Raji (cell line): ENCODE measurements around the gene MMEL1.

Experiments used
- POLR2A ChIP-seq: IDR thresholded peaks from 2 replicates; pipeline ENCODE4 v1.6.1; 2011; ENCODE audit warnings: low read depth, low read length, control low read depth; ENCODE audit not compliant: insufficient read depth

Gene MMEL1

GRCh38 chr1:2595812-2596529 is 36.8 kb downstream of the MMEL1 start:
- TF ChIP-seq POLR2A = no peak

- no peak for TF ChIP-seq POLR2A
Observed at GRCh38 chr1:2595261-2595811, 37.5 kb downstream of the MMEL1 start.

DNA sequence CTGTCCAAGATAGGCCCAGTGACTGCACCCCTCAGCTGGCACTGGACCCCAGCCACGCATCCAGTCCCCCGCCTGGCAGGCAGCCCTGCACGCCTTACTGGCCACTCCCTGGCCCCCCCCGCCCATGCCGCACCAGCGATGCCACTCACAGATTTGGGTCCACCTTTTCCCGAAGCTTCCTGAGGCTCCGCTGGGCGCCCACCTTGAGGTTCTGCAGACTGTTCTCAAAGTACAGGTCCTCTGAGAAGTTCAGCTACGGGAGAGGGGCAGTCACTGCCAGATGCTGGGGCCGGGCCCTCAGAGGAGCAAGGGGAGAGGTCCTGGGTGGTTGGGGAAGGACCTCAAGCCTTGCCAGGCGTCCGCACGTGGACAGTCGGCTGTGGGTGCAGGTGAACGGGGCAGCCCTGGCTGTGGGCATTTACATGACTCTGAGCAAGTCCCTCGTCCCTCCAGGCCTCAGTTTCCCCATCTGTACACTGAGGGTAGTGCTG is 38.1 kb downstream of the MMEL1 start:
- TF ChIP-seq POLR2A = no peak

DNA sequence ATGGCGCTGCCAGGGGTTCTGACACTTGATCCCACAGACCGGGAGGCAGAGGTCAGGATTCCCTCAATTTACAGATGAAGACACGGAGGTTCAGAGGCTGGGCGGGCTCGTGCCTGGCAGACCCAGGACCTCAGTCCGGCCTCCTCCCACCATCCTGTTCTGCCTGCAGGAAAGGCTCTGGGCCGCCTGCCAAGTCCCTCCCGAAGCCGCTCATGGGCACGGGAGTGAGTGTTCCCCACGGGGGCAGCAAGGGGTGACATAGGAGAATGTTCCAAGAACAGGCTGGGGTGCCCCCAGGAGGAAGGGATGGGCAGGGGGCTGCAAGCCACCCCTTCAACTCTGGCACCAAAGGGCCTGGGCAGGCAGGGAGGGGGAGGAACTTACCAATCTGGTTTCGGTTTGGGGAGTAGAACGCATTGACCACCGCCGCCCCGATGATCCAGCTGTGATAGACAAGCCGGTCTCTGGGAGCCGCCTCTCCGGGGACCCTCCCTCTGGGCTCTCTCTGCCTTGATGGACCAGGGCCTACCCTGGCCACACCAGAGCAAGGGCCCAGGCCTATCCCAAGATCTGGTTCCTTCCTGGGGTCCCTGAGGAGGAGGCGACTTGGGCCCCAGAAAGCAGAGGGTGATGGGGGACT is 38.7 kb downstream of the MMEL1 start:
- no peak for TF ChIP-seq POLR2A

- no peak for TF ChIP-seq POLR2A
Observed at GRCh38 chr1:2593251-2593878, 39.5 kb downstream of the MMEL1 start.

DNA sequence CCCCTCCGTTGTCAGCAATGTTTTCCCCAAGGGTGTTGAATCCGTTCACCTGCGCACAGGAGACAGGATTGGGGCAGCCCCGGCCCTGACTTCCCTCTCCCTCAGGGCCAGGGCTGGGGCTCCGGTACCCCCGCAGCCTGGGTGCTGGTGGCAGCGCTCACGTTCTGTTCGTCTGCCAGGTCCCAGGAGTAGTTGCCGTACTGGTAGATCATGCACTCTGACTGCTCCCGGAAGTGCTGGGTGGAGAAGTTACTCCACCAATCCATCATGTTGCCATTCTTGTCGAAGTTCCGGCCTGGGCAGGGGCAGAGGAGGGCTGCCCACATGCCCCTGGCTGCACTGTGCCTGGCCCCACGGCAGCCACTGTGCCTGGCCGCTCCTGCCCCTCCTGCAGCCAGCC is 40.1 kb downstream of the MMEL1 start:
- TF ChIP-seq POLR2A = no peak

DNA sequence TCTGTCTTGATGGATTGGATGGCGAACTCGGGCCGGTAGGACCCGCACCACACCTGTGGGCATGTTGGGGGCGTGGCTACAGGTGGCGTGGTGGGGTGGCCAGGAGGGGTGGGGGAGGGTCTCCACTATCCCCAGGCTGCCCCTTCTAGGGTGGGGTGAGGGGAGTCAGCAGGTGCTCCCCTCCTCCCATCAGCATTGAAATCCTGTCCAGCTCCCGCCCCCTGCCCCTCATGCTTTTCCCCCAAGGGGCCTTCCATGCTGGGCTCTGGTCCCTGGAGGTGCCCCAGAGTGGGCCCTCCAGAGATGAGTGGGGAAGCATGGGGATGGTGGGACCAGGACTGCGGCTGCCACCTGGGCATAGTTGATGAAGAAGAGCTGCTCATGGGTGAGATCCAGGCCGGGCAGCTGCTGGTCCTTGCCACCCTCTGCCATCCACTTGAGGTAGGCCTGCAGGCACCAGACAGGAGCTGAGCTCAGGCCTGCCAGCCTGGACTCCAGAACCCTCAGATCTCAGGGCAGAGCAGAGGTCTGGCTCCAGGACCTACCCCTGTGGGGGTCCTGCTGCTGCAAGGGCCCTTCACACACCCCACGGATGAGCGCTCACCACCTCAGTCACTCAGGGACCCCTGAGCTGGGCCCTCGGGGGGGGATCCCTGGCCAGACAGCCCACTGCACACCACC is 41.1 kb downstream of the MMEL1 start:
- no peak for TF ChIP-seq POLR2A

DNA sequence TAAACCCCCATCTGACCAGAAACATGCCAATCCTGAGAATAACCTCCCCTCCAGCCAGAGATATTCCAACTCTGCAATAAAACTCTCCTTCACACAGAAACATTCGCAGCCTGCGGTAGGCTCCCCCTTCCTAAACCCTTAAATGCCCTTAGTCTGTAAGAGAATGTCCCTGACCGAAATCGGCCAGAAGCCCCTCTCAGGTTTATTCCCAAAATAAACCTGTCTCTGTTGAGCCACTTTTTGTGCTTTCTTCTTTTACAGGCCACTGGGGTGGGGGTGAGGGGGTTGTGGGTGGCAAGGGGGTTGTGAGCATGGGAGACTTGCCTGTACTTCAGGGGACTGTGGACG is 41.6 kb downstream of the MMEL1 start:
- TF ChIP-seq POLR2A = no peak

DNA sequence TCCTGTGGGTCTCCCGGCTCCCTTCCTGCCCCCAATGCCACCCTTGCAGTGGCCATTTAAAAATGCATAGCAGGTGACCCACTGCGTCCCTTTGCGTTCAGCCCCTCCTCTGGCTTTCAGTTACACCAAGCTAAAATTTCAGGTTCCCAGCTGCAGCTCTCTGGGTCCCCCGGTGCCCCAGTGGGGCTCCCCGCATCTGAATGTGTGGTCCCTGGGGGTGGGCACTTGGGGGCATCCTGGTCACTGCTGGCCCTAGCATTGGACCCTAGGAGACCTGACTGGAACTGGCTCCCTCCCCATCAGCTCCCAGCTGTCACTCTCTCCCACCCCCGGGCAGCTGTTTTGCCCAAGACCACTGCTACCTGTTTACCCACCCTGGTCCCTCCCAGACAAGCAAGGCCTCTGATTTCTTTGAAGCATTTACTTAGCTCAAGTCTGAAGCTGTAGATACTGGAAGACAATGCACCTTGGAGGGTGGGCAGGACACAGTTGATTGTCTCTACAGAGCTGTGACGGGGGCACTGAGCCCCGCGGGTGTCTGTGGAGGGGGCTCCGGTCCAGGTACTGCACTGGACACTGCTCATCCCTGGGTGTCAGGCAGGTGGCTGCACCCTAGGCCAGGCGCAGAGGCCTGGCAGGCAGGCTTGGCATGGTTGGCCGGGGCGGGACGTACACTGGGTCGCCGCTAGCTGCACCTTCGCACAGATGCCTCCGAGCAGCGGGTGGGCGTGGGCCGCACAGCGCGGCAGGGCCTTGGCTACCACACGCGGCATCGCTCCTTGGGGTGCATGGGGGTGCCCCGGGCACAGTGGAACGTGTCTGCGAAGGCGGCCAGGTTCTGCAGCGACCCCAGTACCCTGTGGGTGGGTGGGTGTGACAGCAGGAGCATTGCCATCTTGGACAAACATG is 42.3 kb downstream of the MMEL1 start:
- no peak for TF ChIP-seq POLR2A

DNA sequence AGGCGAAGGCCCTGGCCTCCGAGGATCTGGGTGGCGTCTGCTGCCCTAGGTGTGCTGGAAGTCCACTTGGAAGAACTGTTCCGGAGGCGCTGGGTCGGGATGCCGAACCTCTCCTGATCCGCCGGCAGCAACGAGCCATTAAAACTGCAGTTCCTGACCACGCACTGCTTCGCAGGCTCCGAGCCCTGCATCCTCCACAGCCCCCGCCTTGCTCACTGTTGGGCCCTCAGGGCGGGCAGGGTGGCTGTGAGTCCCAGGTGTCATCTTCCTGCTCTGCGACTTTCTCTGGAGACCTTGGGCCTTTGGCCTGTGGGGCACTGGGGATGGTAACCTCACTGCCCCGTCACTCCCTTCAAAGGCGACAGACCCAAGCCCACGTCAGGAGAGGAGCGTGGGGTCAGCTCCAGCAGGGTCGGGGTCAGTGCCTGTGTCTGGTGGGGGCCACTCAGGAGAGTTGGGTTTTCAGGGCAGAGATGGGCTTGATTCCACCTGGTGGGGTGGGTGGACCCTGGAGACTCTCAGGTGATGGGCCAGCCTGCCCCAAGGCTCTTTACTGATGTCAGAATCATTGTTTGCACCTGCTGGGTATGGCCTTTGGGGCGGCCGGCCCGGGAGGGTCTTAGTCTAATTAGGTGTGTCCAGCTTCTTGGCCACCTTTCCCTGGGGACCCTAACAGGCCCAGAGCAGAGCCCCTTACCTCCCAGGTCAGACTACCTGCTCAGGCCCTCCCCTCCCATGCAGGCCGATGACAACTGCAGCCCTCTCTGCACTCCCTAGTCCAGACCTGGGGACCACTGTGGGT is 43.2 kb downstream of the MMEL1 start:
- no peak for TF ChIP-seq POLR2A

DNA sequence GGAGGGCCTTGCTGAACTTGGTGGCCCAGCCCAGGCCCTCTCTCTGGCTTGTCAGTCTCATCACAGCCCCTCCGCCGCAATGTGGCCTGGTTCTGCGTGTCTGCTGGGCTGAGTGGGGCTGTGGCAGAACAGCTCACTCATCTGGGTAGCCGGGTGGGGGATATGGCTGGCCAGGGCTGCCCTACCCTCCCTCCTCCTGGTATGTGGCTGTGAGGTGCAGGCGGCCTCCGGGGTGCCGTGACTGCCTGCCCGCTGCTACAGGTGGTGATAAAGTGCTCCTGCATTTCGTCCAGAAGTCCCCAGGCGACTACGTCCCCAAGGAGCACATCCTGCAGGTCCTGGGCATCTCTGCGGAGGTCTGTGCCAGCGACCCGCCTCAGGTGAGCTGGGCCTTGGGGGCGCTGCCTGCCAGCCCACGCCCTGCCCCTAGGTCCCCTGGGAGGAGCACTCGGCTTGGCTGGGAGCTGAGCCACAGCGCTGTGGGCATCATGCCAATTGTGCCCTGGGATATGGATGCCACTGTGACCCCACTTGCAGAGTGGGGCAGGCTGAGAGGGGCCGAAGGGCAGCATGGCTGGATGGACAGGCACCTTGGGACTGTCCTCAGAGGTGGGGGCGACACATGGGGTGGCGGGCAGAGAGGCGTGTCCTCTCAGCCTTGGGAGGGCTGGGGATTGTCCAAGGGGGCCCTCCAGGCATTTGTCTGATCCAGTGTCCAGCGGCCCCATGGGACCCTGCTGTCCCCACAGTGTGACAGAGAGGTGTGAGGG is 44.0 kb downstream of the MMEL1 start:
- TF ChIP-seq POLR2A = no peak

DNA sequence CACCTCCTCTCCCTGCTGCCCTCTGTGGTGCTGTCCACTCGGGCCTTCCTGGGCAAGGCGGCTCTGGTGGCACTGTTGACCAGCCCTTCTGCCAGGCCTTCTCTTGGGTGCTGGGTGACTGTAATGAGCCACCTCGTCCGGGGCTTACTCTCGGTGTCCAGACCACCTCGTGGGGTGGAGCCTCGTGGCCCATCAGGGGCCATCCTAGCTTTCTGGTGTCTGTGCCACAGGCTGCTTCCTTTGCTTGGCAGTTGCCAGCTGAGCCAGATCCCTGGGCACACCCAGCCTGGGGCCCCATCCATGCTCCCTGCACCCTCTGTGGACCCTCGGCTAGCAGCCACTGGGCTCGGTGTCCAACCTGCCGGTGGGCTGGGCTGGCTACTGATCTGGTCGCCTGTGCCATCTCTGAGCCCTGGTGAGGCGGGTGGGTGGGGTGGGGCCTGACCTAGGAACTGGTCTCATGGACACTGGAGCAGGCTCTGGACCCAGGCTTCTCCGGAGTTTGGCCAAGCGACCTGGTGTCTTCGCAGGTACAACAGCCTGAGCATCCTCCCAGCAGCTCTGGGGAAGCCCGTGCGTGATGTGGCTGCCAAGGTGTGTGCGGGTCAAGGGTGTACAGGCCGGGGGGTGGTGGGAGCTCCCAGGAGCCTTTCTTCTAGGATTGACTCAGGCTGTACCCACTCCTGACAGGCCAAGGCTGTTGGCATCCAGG is 44.8 kb downstream of the MMEL1 start:
- TF ChIP-seq POLR2A = no peak
